GM18907 (cell line): ENCODE data around the gene GALNT10.

Experiments
- ATAC-seq: cut with Tn5 transposase; IDR thresholded peaks from one replicate; pipeline ENCODE4 v1.9.1; 2021; ENCODE audit warnings: mild to moderate bottlenecking, moderate library complexity; ENCODE audit not compliant: unreplicated experiment

GALNT10 gene

GRCh38 chr5:154230526-154230925 is 40.0 kb downstream of the GALNT10 start:
- no peak for ATAC-seq

GRCh38 chr5:154234551-154234950 is 44.0 kb downstream of the GALNT10 start:
- ATAC-seq, result no peak

DNA sequence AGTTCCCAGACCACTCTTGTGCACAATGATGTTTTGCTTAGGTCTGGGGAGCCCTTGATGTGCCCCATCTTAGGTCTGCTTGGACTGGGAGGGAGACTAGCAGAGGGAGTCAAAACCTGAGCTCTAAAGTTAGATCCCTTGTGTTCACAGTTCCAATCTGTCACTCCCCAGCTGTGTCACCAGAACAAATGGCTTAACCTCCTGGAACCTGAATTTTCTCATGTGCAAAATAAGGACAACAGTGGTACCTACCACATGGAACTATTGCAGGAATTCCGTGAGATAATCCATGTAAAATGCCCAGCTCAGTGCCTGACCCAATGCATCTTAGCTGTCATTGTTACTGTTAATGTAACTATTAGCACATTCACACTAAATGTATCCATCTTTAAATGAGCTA is 45.5 kb downstream of the GALNT10 start:
- no peak for ATAC-seq

DNA sequence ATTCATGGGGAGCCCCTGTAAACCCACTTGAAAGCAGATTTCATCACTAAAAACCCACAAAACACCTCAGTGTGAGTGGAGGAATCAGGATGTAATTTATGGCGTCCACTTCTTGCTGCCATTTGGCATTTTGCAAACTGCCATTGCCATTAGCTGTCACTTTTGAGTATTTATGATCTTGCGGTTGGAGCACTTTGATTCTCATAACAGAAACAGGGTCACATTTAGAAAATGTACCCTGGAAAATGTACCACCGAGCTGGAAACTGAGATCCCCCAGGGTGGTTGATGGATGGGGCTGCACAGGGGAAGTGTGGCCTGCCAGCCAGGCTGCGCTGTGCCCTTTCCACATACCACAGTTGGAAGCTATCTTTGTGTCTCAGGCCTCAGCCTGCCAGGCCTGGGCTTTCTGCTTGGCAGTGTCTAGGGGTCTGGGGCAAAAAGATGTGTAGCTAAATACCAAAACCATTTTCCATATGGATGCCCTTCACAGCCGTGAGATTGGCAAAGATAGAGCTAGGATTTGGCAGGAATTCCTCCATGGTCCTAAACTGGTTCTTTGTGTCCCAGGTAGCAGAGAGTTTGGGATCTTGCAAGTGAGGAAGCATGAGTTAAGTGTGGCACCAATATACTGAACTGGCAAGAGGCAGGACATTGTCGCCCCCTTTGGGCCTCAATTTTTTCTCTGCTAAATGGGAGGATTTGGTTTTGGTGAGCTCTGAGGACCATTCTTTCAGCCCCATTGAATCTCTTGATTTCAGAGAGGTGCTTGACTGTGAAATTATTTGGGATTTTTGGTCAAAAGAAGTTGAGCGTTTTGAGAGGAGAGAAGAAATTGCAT is 46.2 kb downstream of the GALNT10 start:
- ATAC-seq, result no peak

- no peak for ATAC-seq
Measured at GRCh38 chr5:154237376-154237743, 46.8 kb downstream of the GALNT10 start.

GRCh38 chr5:154237946-154238345 is 47.4 kb downstream of the GALNT10 start:
- ATAC-seq, result no peak

DNA sequence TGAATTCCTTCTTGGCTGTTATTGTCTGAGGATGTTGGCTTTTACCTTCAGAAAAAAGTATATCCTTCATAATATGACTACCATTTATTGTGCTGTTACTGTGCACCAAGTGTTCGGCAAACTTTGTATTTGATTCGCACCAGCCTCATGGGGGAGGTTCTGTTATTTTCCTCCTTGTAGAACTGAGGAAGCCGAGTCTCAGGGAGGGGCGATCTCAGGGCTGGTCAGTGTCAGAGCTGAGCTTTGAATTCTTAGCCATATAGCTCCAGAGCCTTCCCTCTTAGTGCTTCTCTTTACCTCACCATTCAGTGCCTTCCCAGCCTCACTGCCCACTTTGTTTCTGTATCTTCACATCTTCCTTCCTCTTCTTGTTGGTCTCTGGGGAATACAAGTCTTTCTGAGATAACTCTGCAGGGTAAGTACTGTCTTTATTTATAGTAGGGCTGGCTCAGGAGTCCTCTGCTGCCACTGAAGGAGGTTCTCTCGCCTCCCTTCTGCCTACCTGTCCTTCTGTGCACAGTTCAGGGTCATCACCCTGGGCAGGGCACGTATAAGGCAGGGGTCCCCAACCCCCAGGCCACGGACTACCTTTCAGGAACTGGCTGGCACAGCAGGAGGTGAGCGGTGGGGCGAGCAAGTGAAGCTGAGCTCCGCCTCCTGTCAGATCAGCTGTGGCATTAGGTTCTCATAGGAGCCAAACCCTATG is 48.4 kb downstream of the GALNT10 start:
- ATAC-seq, result peak; percentile 68

DNA sequence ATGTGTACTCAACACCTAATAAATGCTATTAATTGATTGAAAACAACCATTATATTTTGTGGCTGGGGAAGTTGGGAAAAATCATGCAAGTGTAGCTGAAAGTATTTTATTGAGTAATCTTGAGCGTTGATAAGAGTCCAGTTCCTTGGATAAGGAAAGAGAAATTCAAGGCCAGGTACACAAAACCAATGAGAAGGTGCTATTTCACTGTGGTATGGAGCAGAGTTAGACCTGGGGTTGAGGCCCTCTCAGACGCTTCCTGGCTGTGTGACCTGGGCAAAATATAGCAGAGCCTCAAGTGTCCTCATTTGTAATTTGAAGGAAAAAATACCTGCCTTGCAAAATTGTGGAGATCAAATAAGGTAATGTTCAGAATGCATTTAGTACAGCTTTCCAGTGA is 50.1 kb downstream of the GALNT10 start:
- ATAC-seq, result no peak

DNA sequence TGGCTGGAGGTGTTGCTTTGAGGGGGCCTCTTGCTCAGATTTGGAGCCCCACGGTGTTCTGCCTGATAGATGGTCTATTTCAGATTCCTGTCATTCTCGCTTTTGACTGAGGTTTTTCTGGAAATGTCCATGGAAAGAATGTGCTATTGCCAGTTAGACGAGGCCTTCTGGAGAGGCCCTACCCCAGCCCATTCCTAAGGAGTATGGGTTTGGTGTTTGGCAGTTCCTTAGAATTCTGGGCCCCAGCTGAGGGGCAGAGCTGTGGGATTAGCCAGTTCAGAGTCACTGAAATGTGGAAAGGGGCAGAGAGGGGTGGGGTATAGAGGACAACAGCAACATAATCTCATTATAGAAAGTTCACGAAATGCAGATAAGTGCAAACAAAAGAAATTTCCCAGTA is 50.5 kb downstream of the GALNT10 start:
- no peak for ATAC-seq

DNA sequence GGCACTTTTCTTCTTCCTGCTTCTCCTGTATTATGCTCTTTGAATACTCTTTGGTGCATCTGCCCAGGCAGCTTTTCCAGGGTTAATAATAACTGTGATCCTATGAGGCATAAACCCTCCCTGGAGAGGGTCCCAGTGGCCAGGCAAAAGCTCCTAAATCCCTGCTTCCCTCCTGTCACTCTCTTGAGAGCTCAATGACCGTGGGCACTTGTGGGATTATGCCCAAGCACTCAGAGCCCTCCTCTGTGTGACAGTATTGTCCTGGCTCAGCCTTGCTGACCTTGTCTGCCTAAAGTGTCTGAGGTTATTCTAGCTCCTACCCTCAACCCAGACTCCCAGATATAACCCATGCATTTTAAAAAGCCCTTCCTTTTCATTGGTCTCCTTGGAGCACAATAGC is 51.9 kb downstream of the GALNT10 start:
- ATAC-seq, result no peak

GRCh38 chr5:154242964-154243376 is 52.4 kb downstream of the GALNT10 start:
- ATAC-seq, result no peak

DNA sequence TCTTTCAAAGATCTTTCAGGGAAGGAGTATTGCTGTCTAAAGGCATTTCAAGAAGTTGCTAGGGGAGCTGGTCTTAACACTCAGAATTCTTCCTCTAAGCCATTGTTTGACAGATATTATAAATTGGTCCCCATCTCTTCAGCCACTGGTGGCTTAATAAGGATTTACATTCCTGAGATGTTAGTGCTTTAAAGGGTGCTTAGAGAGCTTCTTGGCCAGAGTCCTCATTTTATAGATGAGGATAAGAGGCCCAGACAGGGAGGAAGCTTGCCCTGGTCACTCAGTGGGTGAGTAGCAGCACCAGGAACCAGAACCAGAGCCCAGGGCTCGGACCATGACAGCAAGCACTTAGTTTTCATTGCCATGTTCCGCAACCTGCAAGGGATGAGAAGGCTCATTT is 53.2 kb downstream of the GALNT10 start:
- ATAC-seq, result no peak

DNA sequence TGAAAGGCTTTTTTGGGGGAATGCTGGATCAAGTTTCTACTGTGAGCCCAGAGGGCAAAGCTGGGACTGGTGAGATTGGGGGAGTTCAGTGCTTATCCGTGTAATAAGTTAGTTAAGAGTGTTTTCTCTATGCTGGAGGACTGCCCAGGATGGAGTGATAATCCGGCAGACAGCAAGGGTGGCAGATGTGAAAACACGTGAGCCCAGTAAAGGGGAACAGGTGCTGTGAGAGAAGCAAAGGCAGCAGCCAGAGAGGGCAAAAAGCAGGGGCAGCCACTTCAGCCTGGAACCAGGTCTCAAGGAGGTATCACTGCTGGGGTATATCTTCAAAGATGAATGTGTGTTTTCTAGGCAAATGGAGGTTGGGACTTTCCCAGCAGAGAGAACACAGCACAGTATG is 53.9 kb downstream of the GALNT10 start:
- no peak for ATAC-seq

GRCh38 chr5:154248691-154249090 is 58.2 kb downstream of the GALNT10 start:
- no peak for ATAC-seq

DNA sequence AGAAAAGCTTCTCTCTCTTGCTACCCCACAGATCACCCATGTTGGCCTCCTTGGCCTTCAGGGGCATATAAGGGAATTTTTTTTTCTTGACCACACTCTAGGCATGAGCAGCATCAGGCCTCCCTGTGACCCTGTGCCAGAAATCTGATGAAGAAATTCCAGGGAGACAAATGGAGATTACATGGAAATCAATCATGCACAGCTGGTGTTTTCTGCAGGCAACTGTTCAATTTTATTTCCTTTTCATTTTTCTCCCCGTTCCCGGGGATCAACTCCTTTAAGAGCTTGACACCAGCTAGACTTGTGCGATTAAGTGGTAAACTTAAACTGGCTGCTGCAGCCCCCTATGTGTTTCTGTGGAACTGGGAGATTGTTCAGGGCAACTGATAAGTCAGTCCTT is 59.3 kb downstream of the GALNT10 start:
- ATAC-seq, result no peak

GRCh38 chr5:154251529-154251928 is 61.0 kb downstream of the GALNT10 start:
- no peak for ATAC-seq

DNA sequence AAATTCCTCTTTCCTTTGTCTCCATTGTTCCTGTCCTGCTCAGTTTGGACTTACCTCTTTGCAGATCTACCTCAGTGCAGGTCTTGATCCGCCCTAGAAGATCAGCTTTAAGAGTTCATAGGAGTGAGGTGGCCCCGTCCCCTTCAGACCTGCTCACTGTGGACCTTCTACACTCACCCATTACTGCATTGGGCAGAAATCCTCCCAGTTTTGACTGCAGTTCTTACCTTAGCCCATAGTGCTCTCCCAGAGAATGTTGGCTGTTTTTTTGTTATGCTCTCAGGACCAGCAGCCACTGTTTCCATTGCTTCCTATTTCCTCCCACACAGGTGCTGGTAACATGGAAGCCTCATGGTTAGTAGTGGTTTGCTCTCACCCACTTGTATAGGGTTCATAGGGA is 63.3 kb downstream of the GALNT10 start:
- no peak for ATAC-seq

GRCh38 chr5:154254896-154255295 is 64.4 kb downstream of the GALNT10 start:
- no peak for ATAC-seq

- no peak for ATAC-seq
Measured at GRCh38 chr5:154257046-154257445, 66.5 kb downstream of the GALNT10 start.

DNA sequence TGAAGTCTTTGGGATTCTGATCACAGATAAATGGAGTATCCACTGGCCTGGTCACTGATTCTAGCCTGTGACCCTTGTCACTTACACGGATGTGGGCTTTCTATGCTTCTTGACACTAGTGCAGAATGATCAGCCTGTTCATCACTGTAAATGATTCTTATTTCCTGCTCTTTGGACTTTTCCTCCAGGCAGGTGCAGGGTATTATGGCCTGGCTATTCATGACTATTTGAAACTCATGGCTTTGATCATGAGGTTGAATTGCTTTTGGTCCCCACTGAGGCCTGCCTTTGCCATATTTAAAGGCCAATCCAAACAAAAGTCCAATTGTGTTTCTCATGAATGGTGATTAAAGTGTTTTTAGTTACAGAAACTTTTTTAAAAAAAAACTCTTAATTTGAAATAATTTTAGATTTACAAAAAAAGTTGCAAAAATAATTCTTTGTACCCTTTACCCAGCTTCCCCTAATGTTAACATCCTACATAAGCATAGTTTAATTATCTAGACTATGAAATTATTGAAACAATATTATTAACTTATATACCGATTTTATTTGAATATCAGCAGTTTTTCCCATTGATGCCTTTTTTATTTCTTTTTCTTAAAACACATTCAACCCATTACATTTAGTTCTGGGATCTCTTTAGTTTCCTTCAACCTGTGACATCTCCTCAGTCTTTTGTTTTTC is 68.1 kb downstream of the GALNT10 start:
- no peak for ATAC-seq

DNA sequence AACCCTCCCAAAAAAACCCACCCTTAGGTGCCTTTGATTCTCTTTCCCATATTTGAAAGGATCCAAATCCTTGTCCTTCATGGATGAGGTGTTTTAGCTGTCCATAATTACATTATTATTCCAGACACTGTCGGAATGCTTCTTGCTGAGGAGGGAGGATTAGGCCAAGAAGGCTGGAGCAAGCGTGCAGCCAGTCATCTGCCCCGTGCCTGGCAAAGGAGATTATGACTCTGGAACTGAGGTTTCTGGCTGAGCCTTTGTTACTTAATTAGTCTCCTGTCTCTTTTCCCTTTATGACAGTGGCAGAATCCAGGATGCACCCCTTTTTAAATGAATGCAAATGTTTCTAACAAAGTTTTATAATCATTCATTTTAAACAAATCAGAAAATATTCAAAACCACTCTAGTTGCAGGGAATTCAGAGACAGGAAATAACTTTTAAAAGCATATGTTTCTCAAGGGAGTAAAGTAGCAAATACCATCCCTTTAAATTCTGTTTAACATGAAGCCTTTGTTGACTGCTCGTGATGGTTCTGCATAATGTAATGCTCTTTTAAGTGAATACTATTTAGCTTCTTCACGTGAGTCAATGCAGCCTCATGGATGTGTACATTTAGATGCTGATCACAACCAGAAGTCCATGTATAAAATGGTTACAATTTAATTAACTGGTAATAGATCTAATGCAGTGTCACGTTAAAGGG is 69.8 kb downstream of the GALNT10 start:
- no peak for ATAC-seq
